Colonic mucosa (tissue), 4 donors: ENCODE measurements around the gene WWOX. TPM values are rescaled to one million over a fixed set of nuclear protein-coding genes. Genes with fewer than 3 reads are reported as not detected.

Experiments used
- DNase-seq: peaks from one replicate; pipeline ENCODE4 v3.0.0-alpha.2; 2020
- H3K27ac ChIP-seq: fragments of 200-600 bp; one replicate; pipeline ENCODE4 v1.8.0; 2021
- H3K27me3 ChIP-seq: fragments of 200-600 bp; one replicate; pipeline ENCODE4 v1.8.0; 2021
- H3K36me3 ChIP-seq: fragments of 200-600 bp; one replicate; pipeline ENCODE4 v1.8.0; 2021
- H3K4me1 ChIP-seq: fragments of 200-600 bp; one replicate; pipeline ENCODE4 v1.8.0; 2021; ENCODE audit warnings: mild to moderate bottlenecking
- H3K4me3 ChIP-seq: fragments of 200-600 bp; one replicate; pipeline ENCODE4 v1.8.0; 2021
- H3K9ac ChIP-seq, 2 donors: one replicate each; pipeline ENCODE4 v1.7.0; 2013; ENCODE audit warnings: control low read depth in 2 of 2, low read depth in 2 of 2, low read length in 2 of 2
- H3K9me3 ChIP-seq: fragments of 200-600 bp; one replicate; pipeline ENCODE4 v1.8.0; 2021
- CTCF ChIP-seq: fragments of 200-600 bp; IDR thresholded peaks from one replicate; pipeline ENCODE4 v1.8.0; 2022; ENCODE audit warnings: antibody characterized with exemption, mild to moderate bottlenecking
- intact Hi-C: fragments of 100-400 bp; cut with DNase I; formaldehyde crosslinking; loops from one replicate; pipeline ENCODE4 v1.14.1; 2022
- total RNA-seq, 2 donors: library from RNA; stranded (reverse); fragmentation: NEBNext Ultra II Directional in 1 of 2; extraction: Animal tissue kit (Norgen Biotek cat#: 25700) in 1 of 2; gene quantifications; one replicate each; pipeline ENCODE4 v1.2.1, GENCODE V29; 2021
- donor health status: healthy.
- donor health status: DM: no; HTN: no; CAD: no.
- donor health status: DM: no; HTN: no; CAD: no.

Gene WWOX
- total RNA-seq, 2 donors from 2014 or later, result 7.2 to 11.0 TPM

GRCh38 chr16:79110953-79111352 lies 1011.5 kb downstream of the WWOX start:
- Histone ChIP-seq H3K4me3 (no peak overlapping the region), H3K9me3 (no peaks in the 10 kb centered on the region), H3K4me1 (no peaks in the 10 kb centered on the region), H3K36me3 (no peaks in the 10 kb centered on the region), H3K27ac (no peak overlapping the region), H3K27me3 (no peaks in the 10 kb centered on the region), H3K9ac (no peak overlapping the region)
- no peak for TF ChIP-seq CTCF
- DNase-seq, result no peak
- intact Hi-C loops, result no loop called here

GRCh38 chr16:79112462-79112861 lies 1013.0 kb downstream of the WWOX start:
- TF ChIP-seq CTCF, result no peak
- H3K9ac ChIP-seq, result no peak overlapping the region
- H3K27me3 ChIP-seq, result no peaks in the 10 kb centered on the region
- H3K36me3 ChIP-seq, result no peaks in the 10 kb centered on the region
- no peak overlapping the region for H3K27ac ChIP-seq
- no peaks in the 10 kb centered on the region for H3K4me1 ChIP-seq
- no peaks in the 10 kb centered on the region for H3K9me3 ChIP-seq
- no peak overlapping the region for H3K4me3 ChIP-seq
- intact Hi-C loops, result no loop called here
- DNase-seq, result no peak

GRCh38 chr16:79113826-79114225 lies 1014.4 kb downstream of the WWOX start:
- Histone ChIP-seq H3K4me3 (no peak overlapping the region), H3K36me3 (no peaks in the 10 kb centered on the region), H3K4me1 (no peaks in the 10 kb centered on the region), H3K9ac (no peak overlapping the region), H3K27ac (no peak overlapping the region), H3K9me3 (no peaks in the 10 kb centered on the region), H3K27me3 (no peaks in the 10 kb centered on the region)
- intact Hi-C loops, result no loop called here
- no peak for TF ChIP-seq CTCF
- no peak for DNase-seq

GRCh38 chr16:79114759-79115158 lies 1015.3 kb downstream of the WWOX start:
- no peak for DNase-seq
- Histone ChIP-seq H3K36me3 (no peaks in the 10 kb centered on the region), H3K27me3 (no peaks in the 10 kb centered on the region), H3K27ac (no peak overlapping the region), H3K9ac (no peak overlapping the region), H3K4me1 (no peaks in the 10 kb centered on the region), H3K9me3 (no peaks in the 10 kb centered on the region), H3K4me3 (no peak overlapping the region)
- intact Hi-C loops, result no loop called here
- TF ChIP-seq CTCF, result no peak

- no peaks in the 10 kb centered on the region for H3K27me3 ChIP-seq
- H3K9me3 ChIP-seq, result no peaks in the 10 kb centered on the region
- no peak overlapping the region for H3K4me3 ChIP-seq
- H3K27ac ChIP-seq, result no peak overlapping the region
- no peak for DNase-seq
- H3K9ac ChIP-seq, result no peak overlapping the region
- H3K4me1 ChIP-seq, result no peaks in the 10 kb centered on the region
- no peak for TF ChIP-seq CTCF
- intact Hi-C loops, result no loop called here
- H3K36me3 ChIP-seq, result no peaks in the 10 kb centered on the region
Measured at GRCh38 chr16:79121906-79122305, 1022.5 kb downstream of the WWOX start.

- no peak overlapping the region for H3K9ac ChIP-seq
- H3K27me3 ChIP-seq, result no peaks in the 10 kb centered on the region
- no peaks in the 10 kb centered on the region for H3K36me3 ChIP-seq
- H3K4me1 ChIP-seq, result no peaks in the 10 kb centered on the region
- no peak for DNase-seq
- H3K27ac ChIP-seq, result no peak overlapping the region
- TF ChIP-seq CTCF, result no peak
- no peak overlapping the region for H3K4me3 ChIP-seq
- H3K9me3 ChIP-seq, result no peaks in the 10 kb centered on the region
- intact Hi-C loops, result no loop called here
Measured at GRCh38 chr16:79122343-79122742, 1022.9 kb downstream of the WWOX start.
